Stimulated activated CD8-positive, alpha-beta memory T cell treated with anti-CD3 and anti-CD28 coated beads, Interleukin-15, amount 100 ng/mL, for 1 hour (primary cell): ENCODE measurements around the gene CHN2.

Source experiments
- DNase-seq: peaks from one replicate; pipeline ENCODE4 v3.0.0-alpha.2; 2020; ENCODE audit warnings: low read depth

The CHN2 gene

DNA sequence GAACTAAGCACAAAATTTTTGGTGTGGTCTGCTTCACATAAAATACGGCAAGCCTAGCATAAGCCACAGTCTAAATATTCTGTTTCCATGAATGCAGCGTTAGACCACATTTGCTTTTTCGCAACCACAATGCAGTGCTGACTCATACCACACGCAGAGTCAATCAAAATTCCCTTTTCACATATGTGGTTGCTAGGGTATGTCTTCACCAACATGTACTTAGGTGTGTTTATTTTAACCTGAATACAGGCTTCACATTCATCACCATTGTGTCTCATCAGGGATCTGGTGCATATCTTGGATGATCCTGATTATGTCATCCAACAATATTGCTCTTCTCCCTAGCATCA, 90.8 kb downstream of the CHN2 start:
- no peak for DNase-seq

- DNase-seq: no peak
Observed at GRCh38 chr7:29285861-29286260, 91.3 kb downstream of the CHN2 start.

GRCh38 chr7:29287366-29287765, 92.8 kb downstream of the CHN2 start:
- DNase-seq: no peak

DNA sequence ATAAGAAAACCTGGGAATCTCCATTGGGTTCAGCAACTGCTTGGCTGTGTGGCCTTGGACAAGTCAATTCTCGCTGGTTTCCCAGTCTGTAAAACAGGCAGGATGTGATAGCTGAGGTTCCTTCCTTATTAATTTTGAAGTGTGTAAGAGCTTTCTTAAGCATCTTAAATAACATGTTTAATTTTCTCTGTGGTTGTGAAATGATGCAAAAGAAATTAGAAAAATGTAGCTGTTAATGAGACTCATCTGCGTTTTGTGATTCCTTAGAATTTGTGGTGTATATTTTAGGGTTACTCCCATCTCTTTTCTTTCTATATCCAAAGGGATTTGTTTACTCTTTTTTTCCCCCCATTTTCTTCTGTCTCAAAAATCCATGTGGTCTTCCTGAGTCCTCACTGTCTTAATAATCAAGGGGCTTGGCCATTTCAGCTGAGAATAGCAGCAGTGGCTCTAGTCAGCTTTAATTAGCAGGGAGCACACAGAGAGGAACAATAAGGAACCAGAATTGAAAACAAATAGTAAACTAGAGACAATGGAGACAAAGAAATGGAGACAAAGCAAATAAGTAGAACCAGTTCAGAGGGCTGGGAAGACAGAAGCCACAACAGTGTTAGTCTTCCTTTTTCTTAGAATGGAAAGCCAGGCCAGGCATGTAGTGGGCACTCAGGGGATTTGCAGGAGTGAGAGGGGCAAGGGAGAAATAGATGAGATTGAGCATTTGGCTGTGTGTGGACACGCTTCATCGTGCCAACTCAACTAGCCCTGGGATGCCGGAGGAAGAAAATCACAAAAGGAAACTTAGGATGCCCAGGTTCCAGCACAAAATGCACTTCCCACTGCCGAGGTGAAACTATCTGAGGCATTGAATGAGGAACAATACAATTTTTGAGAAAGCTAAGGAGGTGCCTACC, 93.9 kb downstream of the CHN2 start:
- DNase-seq: no peak

GRCh38 chr7:29289156-29290021, 94.8 kb downstream of the CHN2 start:
- DNase-seq: no peak

- no peak for DNase-seq
Observed at GRCh38 chr7:29290829-29291228, 96.3 kb downstream of the CHN2 start.

DNA sequence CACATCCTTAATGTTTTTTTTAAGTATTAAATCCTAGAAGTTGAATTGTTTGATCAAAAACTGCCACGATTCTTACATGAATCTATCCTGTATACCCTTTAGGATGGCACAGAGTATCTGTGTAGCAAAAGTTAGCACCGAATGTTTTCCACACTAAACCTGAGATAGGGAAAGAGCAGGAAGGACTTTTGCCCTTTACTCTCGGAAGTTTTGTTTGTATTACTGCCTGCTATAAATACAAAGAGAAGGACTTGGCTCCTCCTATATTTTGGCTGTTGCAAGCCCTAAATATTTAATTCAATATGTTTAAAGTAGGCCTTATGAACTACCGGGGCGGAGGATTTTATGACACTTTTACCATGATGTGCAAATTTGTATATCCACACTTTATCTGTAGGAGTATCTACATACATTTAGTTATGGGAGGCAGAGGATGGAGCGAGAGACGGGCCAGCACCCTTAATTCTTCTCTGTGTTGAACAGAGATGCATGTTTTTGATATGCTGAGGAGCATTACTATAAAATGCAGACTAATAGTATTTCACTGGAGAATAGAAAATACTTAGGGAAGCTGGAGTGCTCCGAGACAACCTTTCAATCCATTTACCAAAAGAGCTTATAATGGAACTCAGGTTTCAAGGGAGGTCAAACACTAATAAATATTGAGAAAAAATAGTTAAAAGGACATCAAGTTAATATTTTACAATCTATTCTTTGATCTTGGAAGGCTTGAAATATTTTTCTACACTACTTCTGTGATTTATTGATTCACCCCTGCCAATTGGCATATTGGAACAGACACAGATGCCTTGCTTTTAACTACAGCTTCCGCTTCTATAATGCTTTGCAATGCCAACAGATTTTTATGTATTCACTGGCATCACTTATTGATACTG, 97.4 kb downstream of the CHN2 start:
- no peak for DNase-seq

DNA sequence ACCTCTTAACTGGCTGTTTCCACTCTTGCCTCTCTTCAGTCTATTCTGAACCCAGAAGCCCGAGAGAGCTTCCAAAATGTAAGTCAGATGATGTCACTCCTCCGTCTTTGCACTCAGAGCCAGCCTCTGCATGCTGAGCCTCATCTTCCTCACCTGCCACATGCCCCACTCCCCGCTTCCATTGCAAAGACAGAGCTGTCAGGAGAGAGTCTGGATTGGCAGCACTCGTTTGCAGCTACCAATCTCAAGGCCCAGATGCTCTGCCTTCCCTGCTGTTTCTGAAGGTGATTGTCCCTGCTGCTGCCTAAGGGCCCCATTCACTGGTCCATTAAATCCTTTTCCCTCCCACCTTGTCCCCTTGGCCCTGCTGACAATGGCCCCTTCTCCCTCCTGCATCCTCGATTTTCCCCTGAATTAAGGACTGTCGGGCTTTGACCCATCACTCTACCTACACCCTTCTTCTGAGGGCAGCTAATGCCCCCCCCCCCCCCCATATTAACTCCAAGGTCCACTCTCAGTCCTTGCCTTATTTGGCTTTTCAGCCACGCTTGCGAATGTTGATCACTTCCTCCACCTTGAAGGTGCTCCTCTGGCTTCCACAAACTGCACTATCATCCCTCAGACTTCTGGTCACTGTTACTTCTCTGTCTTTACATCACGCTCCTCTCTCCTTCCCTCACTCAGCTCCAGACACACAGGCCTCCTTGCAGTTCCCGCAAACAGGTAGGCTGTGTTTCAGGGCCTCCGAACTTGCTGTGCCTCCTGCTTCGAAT, 98.5 kb downstream of the CHN2 start:
- no peak for DNase-seq

- no peak for DNase-seq
Observed at GRCh38 chr7:29296421-29296820, 101.8 kb downstream of the CHN2 start.

DNA sequence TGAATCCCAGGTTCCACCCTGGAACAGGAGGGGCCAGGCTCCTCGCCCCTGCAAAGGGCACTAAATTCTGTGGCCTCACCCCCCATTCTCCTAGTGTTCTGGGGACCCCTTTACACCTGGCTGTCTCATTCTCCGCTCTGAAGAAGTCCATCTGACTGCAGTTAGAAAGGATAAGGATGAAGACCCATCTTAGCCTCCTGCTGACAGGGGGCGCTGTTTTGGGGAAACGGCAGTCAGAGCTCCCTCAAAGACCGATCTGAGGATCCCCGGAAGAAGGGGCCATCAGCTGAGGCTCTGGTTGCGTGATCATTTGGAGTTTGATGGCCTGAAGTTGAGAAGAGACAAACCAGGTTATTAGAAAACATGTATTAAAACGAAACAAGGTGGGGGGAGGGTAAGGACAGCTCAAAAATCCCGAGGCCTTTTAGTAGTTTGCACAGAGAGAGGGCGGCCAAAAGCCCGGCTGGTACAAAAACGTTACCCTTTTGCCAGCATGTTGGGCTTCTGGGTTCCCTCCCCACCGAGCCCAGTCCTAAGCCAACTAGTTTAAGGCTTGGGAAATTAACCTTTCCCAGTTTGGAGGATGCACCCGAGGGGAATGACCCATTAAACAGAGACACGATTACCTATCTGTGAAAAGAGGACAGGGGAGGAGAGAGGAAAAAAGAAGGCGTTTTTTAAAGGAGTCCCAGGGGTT, 102.8 kb downstream of the CHN2 start:
- DNase-seq: no peak

GRCh38 chr7:29299086-29299485, 104.5 kb downstream of the CHN2 start:
- no peak for DNase-seq

- DNase-seq: no peak
Observed at GRCh38 chr7:29300026-29300480, 105.5 kb downstream of the CHN2 start.

DNA sequence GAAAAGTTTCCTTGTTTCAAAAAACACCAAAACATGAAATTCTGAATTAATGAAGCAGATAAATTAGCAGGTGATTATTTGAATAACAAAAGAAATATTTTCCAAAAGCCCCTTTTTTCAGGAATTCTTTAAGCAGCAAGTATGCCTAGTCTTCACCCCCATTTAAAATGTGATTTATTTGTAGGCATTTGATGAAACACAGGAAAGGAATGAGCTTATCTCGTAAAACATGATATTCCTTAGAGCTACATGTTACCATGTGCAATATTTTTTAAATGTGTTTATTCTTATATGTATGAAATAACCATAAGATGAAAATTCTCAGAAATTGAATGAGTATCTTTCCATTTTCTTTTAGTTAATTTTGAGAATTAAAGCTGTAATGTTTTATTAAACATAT, 106.1 kb downstream of the CHN2 start:
- DNase-seq: no peak

DNA sequence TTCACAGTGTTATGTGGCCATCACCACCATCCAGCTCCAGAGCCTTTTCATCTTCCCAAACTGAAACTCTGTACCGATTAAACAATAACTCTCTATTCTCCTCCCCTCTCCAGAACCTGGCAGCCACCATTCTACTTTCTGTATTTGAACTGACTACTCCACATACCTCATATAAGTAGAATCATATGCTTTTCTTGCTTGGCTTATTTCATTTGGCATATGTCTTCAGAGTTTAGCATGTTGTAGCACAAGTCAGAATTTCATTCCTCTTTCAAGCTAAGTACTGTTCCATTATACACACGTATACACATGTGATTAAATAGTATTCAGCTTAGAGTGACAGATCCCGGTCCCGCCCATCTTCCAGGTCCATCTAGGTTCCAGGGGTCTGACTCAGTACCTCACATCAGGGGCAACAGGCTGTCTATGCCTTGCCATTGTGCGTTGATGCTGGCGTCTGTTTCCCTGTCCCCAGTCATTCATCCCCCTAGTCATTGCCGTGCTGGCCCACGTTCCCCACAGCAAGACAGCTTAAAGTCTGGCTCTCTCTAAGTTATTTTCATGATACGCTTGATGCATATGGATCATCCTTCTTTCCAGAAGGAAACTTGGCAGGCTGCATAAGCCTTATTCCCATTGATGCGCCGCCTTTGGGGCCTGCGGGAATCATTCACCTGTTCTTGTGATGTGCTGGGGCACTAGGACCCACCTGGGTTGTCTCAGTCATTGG, 108.3 kb downstream of the CHN2 start:
- no peak for DNase-seq

- no peak for DNase-seq
Observed at GRCh38 chr7:29304756-29305155, 110.2 kb downstream of the CHN2 start.

- DNase-seq: no peak
Observed at GRCh38 chr7:29306319-29306991, 111.9 kb downstream of the CHN2 start.

DNA sequence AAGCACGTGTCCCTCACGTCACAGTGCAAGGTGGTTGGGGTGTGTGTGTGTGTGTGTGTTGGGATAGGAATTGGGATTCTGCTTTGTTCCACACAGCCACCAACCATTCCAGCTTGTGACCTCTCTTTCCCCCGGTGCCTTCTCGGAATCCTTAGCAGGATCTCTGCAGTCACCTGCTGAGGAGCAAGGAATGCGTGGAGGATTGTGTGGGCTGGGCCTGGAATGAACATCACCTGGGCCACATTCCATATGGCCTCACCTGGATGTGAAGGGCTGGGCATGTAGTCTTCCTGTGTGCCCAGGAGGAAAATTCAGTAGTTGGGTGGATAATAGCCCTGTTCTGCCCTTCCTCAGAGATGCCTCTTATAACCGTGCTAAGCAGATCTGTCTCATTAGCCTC, 113.8 kb downstream of the CHN2 start:
- DNase-seq: no peak

- DNase-seq: no peak
Observed at GRCh38 chr7:29309041-29309854, 114.7 kb downstream of the CHN2 start.

GRCh38 chr7:29310625-29311024, 116.0 kb downstream of the CHN2 start:
- DNase-seq: no peak
